Ishikawa (cell line): ENCODE results near the gene ANGEL2.

Experiments
- CREB1 ChIP-seq: IDR thresholded peaks from 2 replicates; pipeline ENCODE4 v1.6.1; 2012; ENCODE audit warnings: low read depth
- EGR1 ChIP-seq: IDR thresholded peaks from 2 replicates; pipeline ENCODE4 v1.6.1; 2012
- EP300 ChIP-seq: IDR thresholded peaks from 2 replicates; pipeline ENCODE4 v1.6.1; 2012; ENCODE audit warnings: borderline replicate concordance
- FOXM1 ChIP-seq: IDR thresholded peaks from 2 replicates; pipeline ENCODE4 v1.6.1; 2012; ENCODE audit warnings: low read depth, borderline replicate concordance
- NFIC ChIP-seq: IDR thresholded peaks from 2 replicates; pipeline ENCODE4 v1.6.1; 2012
- RAD21 ChIP-seq: IDR thresholded peaks from 2 replicates; pipeline ENCODE4 v1.6.1; 2012; ENCODE audit warnings: low read depth
- TAF1 ChIP-seq: IDR thresholded peaks from 2 replicates; pipeline ENCODE4 v1.6.1; 2012; ENCODE audit warnings: low read depth, mild to moderate bottlenecking
- TCF12 ChIP-seq: IDR thresholded peaks from 2 replicates; pipeline ENCODE4 v1.6.1; 2012; ENCODE audit warnings: low read depth
- TEAD4 ChIP-seq: IDR thresholded peaks from 2 replicates; pipeline ENCODE4 v1.6.1; 2012
- ZBTB7A ChIP-seq: IDR thresholded peaks from 2 replicates; pipeline ENCODE4 v1.6.1; 2012; ENCODE audit warnings: low read depth
- TF ChIP-seq, protein P1 (sequence below): IDR thresholded peaks from 2 replicates; pipeline ENCODE4 v1.6.1; 2012
- TF ChIP-seq, protein P2 (sequence below): IDR thresholded peaks from 2 replicates; pipeline ENCODE4 v1.6.1; 2012; ENCODE audit warnings: low read depth, mild to moderate bottlenecking
- TF ChIP-seq, protein P3 (sequence below): IDR thresholded peaks from 2 replicates; pipeline ENCODE4 v1.6.1; 2012

DNA sequence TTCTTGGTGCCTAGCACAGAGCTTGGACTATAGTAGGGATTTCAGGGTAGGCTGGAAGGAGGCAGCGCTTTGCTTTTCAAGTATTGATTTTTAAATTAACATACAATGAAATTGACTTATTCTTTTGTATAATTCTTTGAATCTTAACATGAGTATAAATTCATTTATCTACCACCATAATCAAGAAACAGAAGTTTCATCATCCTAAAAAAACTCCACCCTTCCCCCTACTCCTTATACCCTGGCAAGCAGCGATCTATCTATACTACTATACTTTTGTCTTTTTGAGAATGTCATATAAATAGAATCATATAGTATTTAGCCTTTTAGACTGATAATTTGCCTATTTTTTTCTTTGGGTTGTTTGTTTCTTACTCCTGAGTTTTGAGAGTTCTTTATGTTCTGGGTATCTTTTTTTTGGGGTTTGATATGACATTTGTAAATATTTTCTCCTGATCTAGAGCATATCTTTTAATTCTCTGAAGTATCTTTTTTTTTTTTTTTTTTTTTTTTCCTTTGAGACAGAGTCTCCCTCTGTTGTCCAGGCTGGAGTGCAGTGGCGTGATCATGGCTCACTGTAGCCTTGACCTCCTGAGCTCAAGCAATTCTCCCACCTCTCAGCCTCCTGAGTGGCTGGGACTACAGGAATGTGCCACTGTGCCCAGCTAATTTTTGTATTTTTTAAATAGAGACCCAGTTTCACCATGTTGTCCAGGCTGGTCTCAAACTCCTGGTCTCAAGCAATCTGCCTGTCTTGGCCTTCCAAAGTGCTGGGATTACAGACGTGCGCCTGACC, 41.8 kb upstream of the ANGEL2 start:
- no peak for TF ChIP-seq TEAD4
- no peak for TF ChIP-seq EGR1
- no peak for TF ChIP-seq EP300
- TF ChIP-seq TCF12 = no peak
- TF ChIP-seq FOXM1 = no peak
- TF ChIP-seq, protein P1, sequence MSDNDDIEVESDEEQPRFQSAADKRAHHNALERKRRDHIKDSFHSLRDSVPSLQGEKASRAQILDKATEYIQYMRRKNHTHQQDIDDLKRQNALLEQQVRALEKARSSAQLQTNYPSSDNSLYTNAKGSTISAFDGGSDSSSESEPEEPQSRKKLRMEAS = no peak
- TF ChIP-seq TAF1 = no peak
- TF ChIP-seq RAD21 = no peak
- TF ChIP-seq, protein P2, sequence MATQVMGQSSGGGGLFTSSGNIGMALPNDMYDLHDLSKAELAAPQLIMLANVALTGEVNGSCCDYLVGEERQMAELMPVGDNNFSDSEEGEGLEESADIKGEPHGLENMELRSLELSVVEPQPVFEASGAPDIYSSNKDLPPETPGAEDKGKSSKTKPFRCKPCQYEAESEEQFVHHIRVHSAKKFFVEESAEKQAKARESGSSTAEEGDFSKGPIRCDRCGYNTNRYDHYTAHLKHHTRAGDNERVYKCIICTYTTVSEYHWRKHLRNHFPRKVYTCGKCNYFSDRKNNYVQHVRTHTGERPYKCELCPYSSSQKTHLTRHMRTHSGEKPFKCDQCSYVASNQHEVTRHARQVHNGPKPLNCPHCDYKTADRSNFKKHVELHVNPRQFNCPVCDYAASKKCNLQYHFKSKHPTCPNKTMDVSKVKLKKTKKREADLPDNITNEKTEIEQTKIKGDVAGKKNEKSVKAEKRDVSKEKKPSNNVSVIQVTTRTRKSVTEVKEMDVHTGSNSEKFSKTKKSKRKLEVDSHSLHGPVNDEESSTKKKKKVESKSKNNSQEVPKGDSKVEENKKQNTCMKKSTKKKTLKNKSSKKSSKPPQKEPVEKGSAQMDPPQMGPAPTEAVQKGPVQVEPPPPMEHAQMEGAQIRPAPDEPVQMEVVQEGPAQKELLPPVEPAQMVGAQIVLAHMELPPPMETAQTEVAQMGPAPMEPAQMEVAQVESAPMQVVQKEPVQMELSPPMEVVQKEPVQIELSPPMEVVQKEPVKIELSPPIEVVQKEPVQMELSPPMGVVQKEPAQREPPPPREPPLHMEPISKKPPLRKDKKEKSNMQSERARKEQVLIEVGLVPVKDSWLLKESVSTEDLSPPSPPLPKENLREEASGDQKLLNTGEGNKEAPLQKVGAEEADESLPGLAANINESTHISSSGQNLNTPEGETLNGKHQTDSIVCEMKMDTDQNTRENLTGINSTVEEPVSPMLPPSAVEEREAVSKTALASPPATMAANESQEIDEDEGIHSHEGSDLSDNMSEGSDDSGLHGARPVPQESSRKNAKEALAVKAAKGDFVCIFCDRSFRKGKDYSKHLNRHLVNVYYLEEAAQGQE = no peak
- TF ChIP-seq NFIC = no peak
- TF ChIP-seq ZBTB7A = no peak
- TF ChIP-seq, protein P3, sequence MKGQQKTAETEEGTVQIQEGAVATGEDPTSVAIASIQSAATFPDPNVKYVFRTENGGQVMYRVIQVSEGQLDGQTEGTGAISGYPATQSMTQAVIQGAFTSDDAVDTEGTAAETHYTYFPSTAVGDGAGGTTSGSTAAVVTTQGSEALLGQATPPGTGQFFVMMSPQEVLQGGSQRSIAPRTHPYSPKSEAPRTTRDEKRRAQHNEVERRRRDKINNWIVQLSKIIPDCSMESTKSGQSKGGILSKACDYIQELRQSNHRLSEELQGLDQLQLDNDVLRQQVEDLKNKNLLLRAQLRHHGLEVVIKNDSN = no peak
- no peak for TF ChIP-seq CREB1
